ENCODE measurements around the gene ARAP1.
A peak's percentile ranks its signal among the peaks of the same experiment; 100 is the strongest.

ARAP1 gene

GRCh38 chr11:72721276-72721675 is 30.9 kb downstream of the ARAP1 start:
- Histone ChIP-seq H2AK5ac (ENCODE audit: low read length, severe bottlenecking) (peak overlapping the region; percentile 77), H2BK12ac (ENCODE audit: low read length in 2 of 2) (peak overlapping the region; percentile 18 to 24), H2AFZ (ENCODE audit: low read depth, low read length) (no peak overlapping the region), H3K27ac (ENCODE audit: low read length, poor library complexity, severe bottlenecking) (peak overlapping the region; percentile 89), H3K4me1 (ENCODE audit: control insufficient read depth, insufficient read depth, low read depth, low read length) (peaks cover 62% of the 10 kb centered on the region), H3K27me3 (ENCODE audit: control insufficient read depth in 1 of 2, insufficient read depth in 1 of 2, low read length in 2 of 2) (no peaks in the 10 kb centered on the region), H3K9me3 (ENCODE audit: control insufficient read depth, low read length) (no peaks in the 10 kb centered on the region), H3K18ac (ENCODE audit: low read depth in 1 of 2, low read length in 2 of 2) (peak overlapping the region in 1 of 2 experiments; percentile 51), H2BK5ac (ENCODE audit: low read depth, low read length, poor library complexity, severe bottlenecking) (no peak overlapping the region), H3K36me3 (ENCODE audit: control insufficient read depth in 1 of 2, insufficient read depth in 2 of 2, low read depth in 1 of 2, low read length in 2 of 2) (peaks cover 30 to 33% of the 10 kb centered on the region in 2 experiments), H3K4ac (ENCODE audit: low read depth in 1 of 2, low read length in 2 of 2) (peak overlapping the region in 1 of 2 experiments; percentile 29), H3K9ac (ENCODE audit: low read length) (peak overlapping the region; percentile 82), H2BK15ac (ENCODE audit: low read depth, poor library complexity, severe bottlenecking) (no peak overlapping the region), H3K23ac (ENCODE audit: low read length in 2 of 2) (no peak overlapping the region), H4K8ac (ENCODE audit: low read length) (no peak overlapping the region), H3K4me2 (ENCODE audit: low read length, poor library complexity, severe bottlenecking) (peak overlapping the region; percentile 85), H3K79me1 (replicated peaks; ENCODE audit: low read length, poor library complexity, severe bottlenecking) (peaks cover 43% of the 10 kb centered on the region), H3K4me3 (ENCODE audit: insufficient read depth in 1 of 2, low read depth in 1 of 2, low read length in 2 of 2) (peak overlapping the region; percentile 33 to 82), H2BK120ac (ENCODE audit: low read depth, low read length) (no peak overlapping the region), H4K91ac (ENCODE audit: low read length) (no peak overlapping the region), H3K14ac (ENCODE audit: low read length in 2 of 2) (peak overlapping the region in 1 of 2 experiments; percentile 41)
- WGBS: 90% methylated on average over 3 of the region's 3 CpGs
- DNase-seq: no peak

- Histone ChIP-seq H3K9me3 (ENCODE audit: control insufficient read depth, low read length) (no peaks in the 10 kb centered on the region), H3K79me1 (replicated peaks; ENCODE audit: low read length, poor library complexity, severe bottlenecking) (peaks cover 45% of the 10 kb centered on the region), H4K91ac (ENCODE audit: low read length) (peak overlapping the region; percentile 15), H2BK12ac (ENCODE audit: low read length in 2 of 2) (peak overlapping the region in 1 of 2 experiments; percentile 24), H3K9ac (ENCODE audit: low read length) (peak overlapping the region; percentile 82), H3K27me3 (ENCODE audit: control insufficient read depth in 1 of 2, insufficient read depth in 1 of 2, low read length in 2 of 2) (no peaks in the 10 kb centered on the region), H2AFZ (ENCODE audit: low read depth, low read length) (no peak overlapping the region), H3K4me1 (ENCODE audit: control insufficient read depth, insufficient read depth, low read depth, low read length) (peaks cover 62% of the 10 kb centered on the region), H3K4me3 (ENCODE audit: insufficient read depth in 1 of 2, low read depth in 1 of 2, low read length in 2 of 2) (peak overlapping the region; percentile 17 to 82), H2AK5ac (ENCODE audit: low read length, severe bottlenecking) (peak overlapping the region; percentile 77), H3K14ac (ENCODE audit: low read length in 2 of 2) (no peak overlapping the region), H2BK120ac (ENCODE audit: low read depth, low read length) (no peak overlapping the region), H3K4me2 (ENCODE audit: low read length, poor library complexity, severe bottlenecking) (peak overlapping the region; percentile 85), H3K36me3 (ENCODE audit: control insufficient read depth in 1 of 2, insufficient read depth in 2 of 2, low read depth in 1 of 2, low read length in 2 of 2) (peaks cover 26 to 30% of the 10 kb centered on the region in 2 experiments), H4K8ac (ENCODE audit: low read length) (no peak overlapping the region), H2BK15ac (ENCODE audit: low read depth, poor library complexity, severe bottlenecking) (no peak overlapping the region), H3K23ac (ENCODE audit: low read length in 2 of 2) (no peak overlapping the region), H2BK5ac (ENCODE audit: low read depth, low read length, poor library complexity, severe bottlenecking) (no peak overlapping the region), H3K27ac (ENCODE audit: low read length, poor library complexity, severe bottlenecking) (no peak overlapping the region), H3K18ac (ENCODE audit: low read depth in 1 of 2, low read length in 2 of 2) (peak overlapping the region in 1 of 2 experiments; percentile 51), H3K4ac (ENCODE audit: low read depth in 1 of 2, low read length in 2 of 2) (no peak overlapping the region)
- 98% methylated on average over 3 of the region's 4 CpGs for WGBS
- DNase-seq: no peak
Observed at GRCh38 chr11:72720784-72721183, 31.4 kb downstream of the ARAP1 start.

GRCh38 chr11:72720047-72720446 is 32.2 kb downstream of the ARAP1 start:
- Histone ChIP-seq H3K23ac (ENCODE audit: low read length in 2 of 2) (no peak overlapping the region), H3K14ac (ENCODE audit: low read length in 2 of 2) (no peak overlapping the region), H2BK15ac (ENCODE audit: low read depth, poor library complexity, severe bottlenecking) (no peak overlapping the region), H3K4me3 (ENCODE audit: insufficient read depth in 1 of 2, low read depth in 1 of 2, low read length in 2 of 2) (peak overlapping the region in 1 of 2 experiments; percentile 82), H3K9me3 (ENCODE audit: control insufficient read depth, low read length) (no peaks in the 10 kb centered on the region), H4K91ac (ENCODE audit: low read length) (no peak overlapping the region), H4K8ac (ENCODE audit: low read length) (no peak overlapping the region), H3K9ac (ENCODE audit: low read length) (peak overlapping the region; percentile 82), H3K4me2 (ENCODE audit: low read length, poor library complexity, severe bottlenecking) (no peak overlapping the region), H3K27ac (ENCODE audit: low read length, poor library complexity, severe bottlenecking) (no peak overlapping the region), H3K18ac (ENCODE audit: low read depth in 1 of 2, low read length in 2 of 2) (no peak overlapping the region), H2BK5ac (ENCODE audit: low read depth, low read length, poor library complexity, severe bottlenecking) (no peak overlapping the region), H3K27me3 (ENCODE audit: control insufficient read depth in 1 of 2, insufficient read depth in 1 of 2, low read length in 2 of 2) (no peaks in the 10 kb centered on the region), H2AK5ac (ENCODE audit: low read length, severe bottlenecking) (no peak overlapping the region), H2AFZ (ENCODE audit: low read depth, low read length) (no peak overlapping the region), H2BK12ac (ENCODE audit: low read length in 2 of 2) (no peak overlapping the region), H3K36me3 (ENCODE audit: control insufficient read depth in 1 of 2, insufficient read depth in 2 of 2, low read depth in 1 of 2, low read length in 2 of 2) (peaks cover 26 to 28% of the 10 kb centered on the region in 2 experiments), H3K4ac (ENCODE audit: low read depth in 1 of 2, low read length in 2 of 2) (no peak overlapping the region), H2BK120ac (ENCODE audit: low read depth, low read length) (no peak overlapping the region), H3K79me1 (replicated peaks; ENCODE audit: low read length, poor library complexity, severe bottlenecking) (peaks cover 47% of the 10 kb centered on the region), H3K4me1 (ENCODE audit: control insufficient read depth, insufficient read depth, low read depth, low read length) (peaks cover 63% of the 10 kb centered on the region)
- WGBS: 91% methylated on average over 3 of the region's 3 CpGs
- DNase-seq: no peak

- Histone ChIP-seq H3K4me3 (ENCODE audit: insufficient read depth in 1 of 2, low read depth in 1 of 2, low read length in 2 of 2) (no peak overlapping the region), H3K79me1 (replicated peaks; ENCODE audit: low read length, poor library complexity, severe bottlenecking) (peaks cover 47% of the 10 kb centered on the region), H3K4me1 (ENCODE audit: control insufficient read depth, insufficient read depth, low read depth, low read length) (peaks cover 64% of the 10 kb centered on the region), H4K8ac (ENCODE audit: low read length) (no peak overlapping the region), H3K4ac (ENCODE audit: low read depth in 1 of 2, low read length in 2 of 2) (no peak overlapping the region), H3K4me2 (ENCODE audit: low read length, poor library complexity, severe bottlenecking) (no peak overlapping the region), H2BK5ac (ENCODE audit: low read depth, low read length, poor library complexity, severe bottlenecking) (no peak overlapping the region), H3K23ac (ENCODE audit: low read length in 2 of 2) (no peak overlapping the region), H4K91ac (ENCODE audit: low read length) (no peak overlapping the region), H3K18ac (ENCODE audit: low read depth in 1 of 2, low read length in 2 of 2) (no peak overlapping the region), H2BK120ac (ENCODE audit: low read depth, low read length) (no peak overlapping the region), H3K14ac (ENCODE audit: low read length in 2 of 2) (no peak overlapping the region), H3K9me3 (ENCODE audit: control insufficient read depth, low read length) (no peaks in the 10 kb centered on the region), H3K9ac (ENCODE audit: low read length) (peak overlapping the region; percentile 82), H3K27ac (ENCODE audit: low read length, poor library complexity, severe bottlenecking) (no peak overlapping the region), H2BK15ac (ENCODE audit: low read depth, poor library complexity, severe bottlenecking) (no peak overlapping the region), H3K27me3 (ENCODE audit: control insufficient read depth in 1 of 2, insufficient read depth in 1 of 2, low read length in 2 of 2) (no peaks in the 10 kb centered on the region), H2BK12ac (ENCODE audit: low read length in 2 of 2) (no peak overlapping the region), H2AK5ac (ENCODE audit: low read length, severe bottlenecking) (no peak overlapping the region), H2AFZ (ENCODE audit: low read depth, low read length) (no peak overlapping the region), H3K36me3 (ENCODE audit: control insufficient read depth in 1 of 2, insufficient read depth in 2 of 2, low read depth in 1 of 2, low read length in 2 of 2) (peaks cover 26 to 32% of the 10 kb centered on the region in 2 experiments)
- no peak for DNase-seq
- 92% methylated on average over 4 of the region's 4 CpGs for WGBS
Observed at GRCh38 chr11:72719551-72719950, 32.7 kb downstream of the ARAP1 start.

Measured in mesenchymal stem cell (in vitro differentiated cells and primary cell).